HG02885 (cell line): ENCODE measurements around the gene SLC2A4RG.

Experiments
- ATAC-seq: cut with Tn5 transposase; IDR thresholded peaks from one replicate; pipeline ENCODE4 v1.9.1; 2021; ENCODE audit warnings: mild to moderate bottlenecking; ENCODE audit not compliant: unreplicated experiment, poor library complexity

The SLC2A4RG gene

DNA sequence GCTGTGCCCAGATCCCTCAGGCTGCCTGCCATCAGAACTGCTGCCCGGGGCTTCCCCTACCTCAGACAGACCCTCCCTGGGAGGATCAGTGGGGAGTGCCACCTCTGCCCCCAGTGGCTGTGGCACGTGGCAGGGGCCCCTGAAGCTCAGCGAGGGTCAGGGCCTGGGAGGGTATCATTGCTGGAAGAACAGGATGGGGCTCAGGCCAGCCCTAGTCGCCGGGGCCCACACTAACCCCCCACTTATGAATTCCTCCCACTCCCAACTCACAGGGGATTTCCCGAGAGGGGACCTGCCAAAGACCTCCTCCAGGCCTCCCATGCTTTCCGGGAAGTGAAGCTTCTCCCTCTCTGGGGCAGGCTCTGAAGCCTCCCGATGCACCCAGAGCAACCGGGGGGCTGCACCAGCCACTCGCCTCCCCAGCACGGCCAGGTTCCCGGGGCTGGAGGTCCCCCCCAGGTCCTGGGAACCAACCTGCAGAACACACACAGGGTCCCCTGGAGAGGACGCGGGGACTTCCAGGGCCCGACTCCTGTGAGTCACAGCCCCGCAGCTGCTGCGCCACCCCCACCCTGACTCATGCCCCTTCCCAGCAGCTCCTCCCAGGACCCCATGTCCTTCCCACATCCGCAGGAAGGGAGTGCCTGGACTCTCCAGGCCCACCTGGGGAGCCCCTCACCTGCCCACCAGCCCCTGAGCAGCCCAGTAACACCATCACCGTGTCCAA is 40.7 kb upstream of the SLC2A4RG start:
- no peak for ATAC-seq

DNA sequence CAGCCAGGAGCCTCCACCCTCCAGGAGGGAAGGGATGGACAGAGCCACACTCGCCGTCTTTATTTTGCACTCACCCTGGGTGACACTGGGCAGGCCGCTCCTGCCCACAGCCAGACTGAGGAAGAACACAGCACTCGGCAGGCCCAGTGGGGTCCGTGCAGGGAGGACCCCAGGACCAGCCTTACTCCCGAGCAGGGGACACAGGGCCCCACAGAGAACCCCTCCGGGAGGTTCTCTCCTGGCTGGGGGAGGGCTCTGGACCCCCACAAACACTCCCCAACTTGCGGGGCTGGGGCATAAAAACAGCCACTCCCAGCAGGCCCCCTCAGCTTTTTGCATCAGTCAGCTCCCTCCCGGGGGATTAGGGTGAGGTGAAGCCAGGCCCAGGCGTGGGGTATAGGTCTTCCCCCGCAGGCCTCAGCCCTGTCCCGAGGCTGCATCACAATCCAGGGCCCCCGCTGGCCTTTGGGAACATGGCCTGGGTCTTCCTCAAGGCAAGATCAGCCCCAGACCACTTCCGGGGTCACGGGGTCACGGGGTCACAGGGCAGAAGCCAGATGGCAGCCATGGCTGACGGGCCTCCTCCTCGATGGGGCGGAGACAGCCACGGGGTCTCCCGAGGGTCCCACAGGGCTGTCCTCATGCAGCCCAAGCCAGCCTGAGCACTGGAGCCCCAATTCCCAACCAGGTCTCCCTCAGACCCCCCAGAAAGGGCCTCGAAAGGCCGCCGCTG is 39.9 kb upstream of the SLC2A4RG start:
- no peak for ATAC-seq

DNA sequence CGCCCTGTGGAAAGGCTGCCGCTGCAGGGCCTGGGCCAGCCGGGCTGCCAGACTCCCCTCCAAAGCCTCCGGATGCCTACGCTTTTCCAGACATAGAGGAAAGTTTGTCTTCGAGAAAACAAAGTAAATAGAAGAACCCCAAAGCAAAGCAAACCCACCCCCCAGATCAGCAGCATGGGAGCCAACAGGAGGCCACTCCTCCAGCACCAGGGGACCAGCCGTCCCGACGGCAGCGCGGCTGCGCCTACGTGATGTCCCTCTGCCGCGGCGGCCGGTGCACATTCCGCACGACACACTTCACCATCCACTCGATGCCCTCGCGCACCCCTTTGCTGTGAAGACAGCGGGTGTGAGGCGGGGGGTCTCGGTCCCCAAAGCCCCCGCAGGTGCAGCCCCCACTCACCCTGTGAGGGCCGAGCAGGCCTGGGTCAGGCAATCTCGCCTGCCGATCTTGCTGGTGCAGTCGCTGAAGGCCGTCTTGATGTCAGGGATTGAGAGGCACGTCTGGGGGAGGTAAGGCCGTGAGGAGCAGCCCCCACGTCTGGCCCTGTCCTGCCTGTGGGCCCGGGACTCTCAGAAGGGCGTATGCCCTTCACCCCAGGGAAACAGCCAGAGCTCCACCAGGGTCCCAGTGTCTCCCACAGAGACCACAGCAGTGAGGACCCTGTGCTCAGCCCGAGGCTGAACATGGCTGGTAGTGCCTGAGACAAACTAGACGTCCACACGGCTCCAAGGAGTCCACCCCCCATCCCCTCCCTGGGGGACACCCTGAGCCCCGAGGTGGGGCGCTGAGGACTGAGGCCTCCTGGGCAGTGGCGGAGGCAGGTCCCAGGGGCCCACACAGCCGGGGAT is 39.2 kb upstream of the SLC2A4RG start:
- no peak for ATAC-seq

DNA sequence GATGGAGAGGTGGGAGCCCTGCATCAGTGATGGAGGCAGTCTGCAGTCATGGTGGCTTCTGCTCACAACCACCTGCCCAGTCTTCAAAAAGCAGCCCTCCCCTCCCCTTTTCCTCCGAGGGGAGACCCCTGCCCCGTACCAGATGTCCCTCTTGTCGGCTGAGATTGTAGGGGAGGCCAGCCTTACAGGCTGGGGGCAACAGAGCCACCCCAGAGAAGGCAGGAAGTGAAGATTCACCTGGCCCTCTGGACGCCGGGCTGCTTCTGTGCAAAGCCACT is 38.6 kb upstream of the SLC2A4RG start:
- no peak for ATAC-seq

DNA sequence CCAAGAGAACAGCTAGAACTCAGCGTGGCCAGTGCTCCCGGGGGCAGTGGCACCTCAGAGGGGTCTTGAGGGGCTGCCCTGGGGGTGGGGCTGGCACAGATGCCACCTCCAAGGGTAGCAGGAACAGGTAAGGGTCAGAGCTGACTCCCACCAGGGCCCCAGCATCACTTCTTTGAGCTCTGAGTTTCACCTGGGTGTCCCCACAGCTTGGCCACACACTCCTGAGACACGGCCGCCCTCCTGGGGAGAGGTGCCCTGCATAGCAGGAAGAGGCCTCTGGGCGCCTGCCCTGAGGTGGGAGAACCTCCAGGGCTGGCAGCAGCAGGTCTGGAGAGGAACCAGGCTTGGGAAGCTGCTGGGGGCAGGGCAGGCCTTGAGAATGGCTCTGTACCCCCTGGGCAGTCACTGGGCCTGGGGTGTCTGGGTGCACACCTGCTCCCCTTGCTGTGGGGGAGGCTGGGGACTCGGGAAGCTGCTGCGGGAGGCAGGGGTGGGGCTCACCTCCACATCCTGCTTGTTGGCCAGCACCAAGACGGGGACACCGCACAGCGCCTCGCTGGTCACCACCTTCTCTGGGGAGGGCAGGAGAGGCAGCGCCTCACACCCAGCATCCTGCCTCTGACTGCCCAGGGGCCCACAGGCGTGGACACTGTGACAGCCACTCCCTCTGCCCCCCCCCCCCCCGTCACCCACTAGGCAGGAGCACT is 38.1 kb upstream of the SLC2A4RG start:
- no peak for ATAC-seq

DNA sequence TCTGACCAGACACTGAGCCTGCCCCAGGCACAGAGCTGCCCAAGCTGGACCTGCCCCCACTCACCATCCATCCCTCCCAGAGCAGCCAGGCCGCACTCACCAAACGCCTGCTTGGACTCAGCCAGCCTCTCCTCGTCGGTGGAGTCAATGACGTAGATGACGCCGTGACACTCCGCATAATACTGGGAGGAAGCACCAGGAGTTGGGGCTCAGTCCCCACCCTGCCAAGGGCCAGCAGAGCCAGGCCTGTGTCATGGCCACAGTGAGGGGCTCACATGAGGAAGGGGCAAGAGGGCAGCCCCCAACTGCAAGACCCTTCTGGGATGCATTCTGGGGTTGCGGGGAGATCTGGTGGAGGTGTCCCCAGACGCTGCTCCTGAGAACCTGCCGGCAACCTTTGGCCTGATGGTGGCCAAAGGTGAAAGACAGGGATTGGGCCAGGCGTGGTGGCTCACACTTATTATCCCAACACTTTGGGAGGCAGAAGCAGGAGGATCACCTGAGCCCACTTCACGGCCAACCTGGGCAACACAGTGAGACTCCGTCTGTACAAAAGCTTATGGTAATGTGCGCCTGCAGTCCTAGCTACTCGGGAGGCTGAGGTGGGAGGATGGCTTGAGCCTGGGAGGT is 37.4 kb upstream of the SLC2A4RG start:
- no peak for ATAC-seq

DNA sequence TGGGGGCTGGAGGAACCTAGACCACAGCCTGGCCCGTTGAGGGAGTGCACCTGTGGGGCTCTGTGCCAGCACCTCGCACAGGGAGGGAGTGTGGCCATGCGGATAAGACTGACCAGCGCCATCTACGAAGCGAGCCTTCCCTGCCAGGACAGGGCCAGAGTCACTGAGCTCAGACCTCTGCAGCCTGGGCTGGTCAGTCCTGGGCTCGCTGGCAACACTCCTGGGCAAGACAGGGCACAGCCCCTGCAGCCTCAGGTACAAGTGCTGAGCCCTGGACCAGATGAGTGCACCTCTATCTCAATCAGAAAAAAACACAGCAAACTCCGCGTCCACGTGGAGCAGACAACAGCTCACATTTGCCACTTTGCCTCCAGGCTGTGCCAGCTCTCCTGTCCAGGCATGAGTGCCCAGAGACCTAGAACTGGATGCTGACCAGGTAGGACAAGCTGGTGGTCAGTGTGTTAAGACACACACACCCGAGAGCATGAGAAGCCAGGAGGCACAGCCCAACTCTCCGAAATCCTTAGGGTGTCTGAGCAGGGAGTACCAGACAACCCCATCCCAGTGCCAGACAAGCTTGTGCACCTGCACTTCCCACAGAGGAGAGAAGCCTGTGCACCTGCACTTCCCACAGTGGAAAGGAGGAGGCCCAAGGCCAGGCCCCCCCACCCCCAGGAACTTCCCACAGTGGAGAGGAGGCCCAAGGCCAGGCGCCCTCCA is 36.7 kb upstream of the SLC2A4RG start:
- ATAC-seq = no peak

DNA sequence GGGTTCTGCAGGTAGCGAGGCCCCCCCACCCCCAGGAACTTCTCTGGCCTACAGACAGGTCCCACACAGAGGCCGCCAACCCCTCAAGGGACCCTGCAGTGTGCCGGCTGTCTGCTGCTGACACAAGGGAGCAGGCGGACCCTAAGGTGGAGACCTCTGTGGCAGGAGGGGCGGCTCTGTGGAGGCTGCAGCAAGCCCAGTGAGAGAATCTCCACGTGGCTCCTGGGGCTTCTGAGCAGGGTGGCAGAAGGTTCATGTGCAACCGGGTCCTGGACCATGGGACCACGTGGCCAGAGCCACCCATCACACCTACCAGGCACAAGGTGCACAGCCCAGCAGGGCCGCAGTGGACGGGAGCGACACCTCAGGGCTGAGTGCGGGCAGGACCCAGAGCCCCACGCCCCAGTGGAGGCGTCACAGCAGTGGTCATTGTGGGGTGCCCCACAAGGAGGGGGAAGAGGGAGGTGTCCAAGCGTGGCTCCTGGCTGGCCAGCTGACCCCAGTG is 36.1 kb upstream of the SLC2A4RG start:
- ATAC-seq = no peak

DNA sequence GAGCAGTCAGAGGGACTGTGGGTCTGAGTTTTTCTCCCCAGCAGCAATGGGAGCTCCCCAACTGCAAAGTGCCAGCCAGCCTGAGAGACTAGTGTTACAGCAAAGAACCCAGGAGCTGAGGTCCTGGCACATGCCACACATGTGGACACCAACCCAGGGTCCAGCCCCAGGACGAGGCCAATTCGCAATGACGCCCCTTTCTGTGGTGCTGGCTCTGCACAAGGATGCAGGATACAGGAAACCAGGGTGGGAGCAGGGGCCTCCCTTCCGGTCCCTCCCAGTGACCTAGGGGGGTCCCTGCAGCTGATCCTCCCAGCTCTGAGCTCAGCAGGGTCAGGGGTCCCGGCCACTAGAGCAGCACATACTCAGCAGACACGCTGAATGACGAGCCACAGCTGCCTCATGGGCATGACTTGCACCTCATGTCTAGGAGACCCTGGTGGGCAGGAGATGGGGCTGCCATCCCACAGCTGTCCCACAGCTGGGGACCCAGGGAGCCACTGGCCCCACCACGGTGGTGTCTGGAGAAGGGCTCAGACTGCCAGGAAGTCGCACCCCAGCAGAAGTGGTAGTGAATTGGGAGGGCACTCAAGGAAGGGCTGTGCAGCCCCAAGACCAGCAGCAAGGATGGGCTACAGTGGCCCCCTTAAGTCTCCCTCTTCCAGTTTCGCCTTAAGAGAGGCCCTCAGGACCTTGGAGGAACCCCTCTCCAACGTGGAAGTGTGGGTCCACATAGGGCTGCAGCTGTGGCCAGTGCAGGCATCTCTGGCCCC is 35.4 kb upstream of the SLC2A4RG start:
- no peak for ATAC-seq

DNA sequence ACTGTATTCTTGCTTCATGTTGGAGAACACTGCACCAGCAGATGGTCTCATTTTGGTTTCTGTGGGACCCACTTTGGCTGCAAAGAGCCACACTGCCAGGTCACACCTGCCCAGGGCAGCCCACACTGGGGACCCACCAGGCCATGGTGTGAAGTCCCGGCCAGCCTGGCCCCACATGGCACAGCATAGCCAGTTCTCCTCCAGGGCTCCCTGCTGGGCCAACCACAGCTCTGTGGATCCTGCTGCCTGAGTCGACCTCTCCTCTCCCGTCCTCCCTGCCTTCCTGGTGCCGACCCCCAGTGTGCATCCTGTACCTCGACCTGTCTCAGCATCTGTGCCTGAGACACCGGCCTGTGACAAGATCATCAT is 34.8 kb upstream of the SLC2A4RG start:
- no peak for ATAC-seq

DNA sequence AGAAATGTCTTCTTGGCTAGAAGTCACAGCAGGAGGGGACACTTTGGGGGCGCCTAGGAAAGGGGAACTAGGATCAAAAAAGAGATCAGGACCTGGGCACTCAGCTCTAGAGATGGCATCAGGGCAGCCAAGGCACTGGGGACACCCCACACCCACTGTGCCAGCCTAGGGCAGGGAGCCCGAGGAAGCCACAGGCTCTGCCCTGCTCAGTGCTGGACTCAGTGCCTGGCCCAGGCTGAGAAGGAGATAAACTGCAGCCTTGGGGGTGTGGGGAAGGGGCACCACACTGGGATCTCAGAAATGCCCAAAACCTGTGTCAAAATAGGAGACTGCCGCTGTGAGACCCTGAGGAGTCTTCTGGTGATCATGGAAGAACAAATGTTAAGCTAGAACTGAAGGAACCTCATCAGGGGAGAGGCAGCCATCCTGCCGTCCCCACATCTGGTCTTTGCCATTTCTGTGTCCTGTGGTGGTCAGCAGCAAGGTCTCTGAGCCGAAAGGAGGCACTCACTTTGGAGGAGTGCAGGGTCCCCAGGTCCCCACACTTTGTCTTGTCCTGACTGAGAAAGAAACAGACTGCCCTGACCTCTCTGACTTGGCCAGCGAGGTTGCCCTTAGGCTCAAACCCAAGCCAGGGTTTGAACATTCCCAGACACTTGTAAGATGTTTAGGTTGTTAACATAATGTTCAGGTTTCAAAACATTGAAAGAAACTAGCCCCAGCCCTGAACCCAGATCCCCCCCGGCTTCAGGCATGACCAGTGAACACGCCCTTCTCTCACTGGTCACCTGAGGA is 34.1 kb upstream of the SLC2A4RG start:
- no peak for ATAC-seq

DNA sequence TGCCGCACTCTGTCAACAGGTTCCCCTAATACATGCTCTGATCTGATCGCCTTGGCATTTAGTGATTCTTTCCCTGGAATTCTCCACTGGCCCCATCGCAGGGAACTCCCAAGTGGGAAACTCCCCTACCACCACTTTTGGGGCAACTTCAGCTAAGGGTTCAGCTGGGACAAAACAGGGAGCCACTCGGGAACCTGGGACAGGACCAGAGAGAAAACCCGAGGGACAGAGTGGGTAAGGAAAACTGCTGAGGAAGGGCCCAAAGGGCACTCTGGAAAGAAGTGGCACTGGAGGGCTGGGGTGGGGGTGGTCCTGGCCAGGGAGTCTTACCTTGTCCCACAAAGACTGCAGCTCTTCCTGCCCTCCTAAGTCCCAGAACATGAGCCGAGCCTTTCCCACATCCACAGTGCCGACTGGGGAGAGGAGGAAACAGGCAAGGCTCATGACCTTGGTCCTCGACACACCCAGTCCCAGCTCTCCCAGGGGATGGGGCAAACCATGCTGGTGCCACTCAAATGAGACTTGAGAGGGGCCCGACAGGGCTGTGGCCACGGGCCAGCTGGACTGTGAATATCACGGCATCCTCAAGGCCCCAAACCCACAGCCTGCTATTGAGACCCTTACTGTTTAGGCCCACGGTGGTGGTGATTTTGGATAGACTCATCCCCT is 33.4 kb upstream of the SLC2A4RG start:
- no peak for ATAC-seq

DNA sequence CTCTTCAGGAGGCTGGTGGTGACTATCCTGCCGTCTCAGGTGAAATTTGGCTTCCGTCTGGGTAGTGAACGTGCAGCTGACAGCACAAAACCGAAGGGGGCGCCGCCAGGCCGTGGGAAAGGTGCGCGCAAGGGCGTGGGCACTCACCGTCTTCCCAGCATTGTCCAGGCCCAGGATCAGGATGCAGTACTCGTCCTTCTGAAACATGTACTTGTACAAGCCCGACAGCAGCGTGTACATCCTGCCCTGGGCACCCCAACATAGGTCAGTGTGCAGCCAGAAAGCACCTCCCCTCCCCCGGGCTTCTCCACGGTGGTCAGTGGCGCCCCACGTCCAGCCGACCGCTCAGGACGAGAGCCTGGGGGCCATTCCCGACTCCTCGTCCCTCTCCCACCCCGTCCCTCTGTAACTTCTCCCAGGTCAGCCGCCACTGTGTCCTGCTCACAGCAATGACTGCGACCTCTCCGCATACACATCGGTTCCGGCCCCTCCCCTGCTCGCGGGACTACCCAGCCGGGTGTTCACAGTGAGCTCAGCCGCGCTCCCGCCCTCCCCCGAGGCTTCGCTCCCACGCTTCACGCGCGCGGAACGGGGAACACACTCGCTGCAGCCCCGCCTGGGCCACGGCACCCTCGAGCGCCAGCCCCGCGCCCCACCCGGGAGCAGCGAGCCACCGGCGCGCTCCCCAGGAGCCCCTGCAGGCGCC is 32.6 kb upstream of the SLC2A4RG start:
- ATAC-seq = peak; percentile 26

DNA sequence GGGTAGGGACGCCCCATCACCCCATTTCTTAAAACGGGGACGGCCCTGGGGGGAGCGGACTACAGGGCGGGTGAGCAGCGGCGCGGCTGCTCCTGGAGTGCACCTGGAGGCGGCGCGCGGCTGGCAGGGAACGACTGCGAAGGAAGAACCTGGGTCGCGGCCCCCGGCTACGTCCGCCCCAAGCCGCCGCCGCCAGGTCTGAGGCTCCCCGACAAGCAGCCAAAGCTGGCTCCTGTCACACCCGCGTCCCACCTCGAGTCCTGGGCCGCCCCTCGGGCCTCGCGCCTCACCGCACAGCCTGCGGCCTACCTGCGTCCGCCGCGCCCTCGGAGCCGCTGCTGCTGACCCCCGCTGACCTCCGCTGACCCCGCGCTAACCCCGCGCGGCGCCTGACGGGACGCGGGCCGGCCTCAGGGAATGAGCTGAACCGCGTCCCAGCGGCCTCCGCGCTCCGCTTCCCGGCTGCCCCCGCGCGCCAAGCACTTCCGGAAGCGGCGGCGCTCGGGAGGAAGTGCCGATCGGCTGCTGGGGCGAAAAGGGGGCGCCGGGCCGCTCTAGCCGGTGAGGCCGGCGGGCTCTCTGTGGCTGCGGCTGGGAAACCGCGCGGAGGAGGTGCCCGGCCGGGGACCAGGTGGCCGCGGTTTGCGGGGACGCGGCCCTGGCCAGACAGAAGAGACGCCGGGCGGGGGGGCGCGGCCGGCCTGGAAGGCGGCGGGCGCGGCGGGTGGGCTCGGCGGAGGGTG is 31.8 kb upstream of the SLC2A4RG start, which contains the start of the genes ARFRP1 and ZGPAT:
ARFRP1 (minus strand) TSS at position 419 of the 743 bp plus-strand sequence. CDS start 885 bp downstream, outside the sequence.
ZGPAT (plus strand) TSS at position 482 of the 743 bp plus-strand sequence. CDS start 542 bp downstream, outside the sequence.
- peak; percentile 77 for ATAC-seq

DNA sequence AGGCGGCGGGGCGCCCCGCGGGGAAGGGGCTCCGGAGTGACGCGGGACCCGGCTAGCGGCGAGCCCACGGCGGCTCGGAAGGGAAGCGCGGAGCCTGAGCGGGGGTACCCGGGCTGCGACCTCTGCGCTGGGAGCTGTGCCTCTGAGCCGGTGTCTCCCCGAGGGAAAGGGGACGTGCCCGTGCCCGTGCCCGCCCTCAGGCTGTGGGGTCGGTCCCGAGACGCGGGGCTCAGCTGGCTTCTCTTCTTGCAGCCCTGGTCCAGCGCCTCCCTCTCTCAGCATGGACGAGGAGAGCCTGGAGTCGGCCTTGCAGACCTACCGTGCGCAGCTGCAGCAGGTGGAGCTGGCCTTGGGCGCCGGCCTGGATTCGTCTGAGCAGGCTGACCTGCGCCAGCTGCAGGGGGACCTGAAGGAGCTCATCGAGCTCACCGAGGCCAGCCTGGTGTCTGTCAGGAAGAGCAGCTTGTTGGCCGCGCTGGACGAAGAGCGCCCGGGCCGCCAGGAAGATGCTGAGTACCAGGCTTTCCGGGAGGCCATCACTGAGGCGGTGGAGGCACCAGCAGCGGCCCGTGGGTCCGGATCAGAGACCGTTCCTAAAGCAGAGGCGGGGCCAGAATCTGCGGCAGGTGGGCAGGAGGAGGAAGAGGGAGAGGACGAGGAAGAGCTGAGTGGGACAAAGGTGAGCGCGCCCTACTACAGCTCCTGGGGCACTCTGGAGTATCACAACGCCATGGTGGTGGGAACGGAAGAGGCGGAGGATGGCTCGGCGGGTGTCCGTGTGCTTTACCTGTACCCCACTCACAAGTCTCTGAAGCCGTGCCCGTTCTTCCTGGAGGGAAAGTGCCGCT is 31.1 kb upstream of the SLC2A4RG start:
- no peak for ATAC-seq
